Stomach (tissue), 9 donors: Measurements from ENCODE around the gene CMIP. TPM values are rescaled to one million over a fixed set of nuclear protein-coding genes. Genes with fewer than 3 reads are reported as not detected.

Source experiments
- DNase-seq, 2 donors: peaks; one replicate each; pipeline versions ENCODE4 v3.0.0 to v3.0.0-alpha.2; 2013 to 2019
- H3K27ac ChIP-seq, 5 donors: fragments of 200-600 bp in 4 of 5; sonication (generic) in 4 of 5; one replicate each; pipeline ENCODE4 v1.5.1; 2013 to 2019; ENCODE audit warnings: mild to moderate bottlenecking in 1 of 5, moderate library complexity in 1 of 5
- H3K27me3 ChIP-seq, 3 donors: fragments of 200-600 bp; sonication (generic); one replicate each; pipeline ENCODE4 v1.5.1; 2017 to 2019; ENCODE audit warnings: mixed run types in 1 of 3
- H3K36me3 ChIP-seq, 4 donors: fragments of 200-600 bp; sonication (generic); 1 replicate in 3 of 4; 2 replicates in 1 of 4; pipeline ENCODE4 v1.5.1; 2016 to 2019
- H3K4me1 ChIP-seq, 4 donors: fragments of 200-600 bp; sonication (generic); one replicate each; pipeline ENCODE4 v1.5.1; 2016 to 2019
- H3K4me3 ChIP-seq, 4 donors: fragments of 200-600 bp; sonication (generic) in 3 of 4; one replicate each; pipeline ENCODE4 v1.5.1; 2016 to 2019; ENCODE audit warnings: mild to moderate bottlenecking in 1 of 4
- H3K9me3 ChIP-seq, 4 donors: fragments of 200-600 bp; sonication (generic); one replicate each; pipeline ENCODE4 v1.5.1; 2016 to 2019
- CTCF ChIP-seq, 7 experiments: fragments of 450-650 bp in 4 of 7; fragments of 200-600 bp in 3 of 7; sonication (generic) in 3 of 7; IDR thresholded peaks; one replicate each; pipeline ENCODE4 v1.5.1; 2016 to 2019; ENCODE audit warnings: antibody characterized with exemption in 7 of 7, control low read depth in 2 of 7, mild to moderate bottlenecking in 1 of 7
- EP300 ChIP-seq: sonication (generic); formaldehyde crosslinking; IDR thresholded peaks from one replicate; pipeline ENCODE4 v1.6.1; 2017; ENCODE audit warnings: antibody characterized with exemption
- POLR2A ChIP-seq, 4 donors: fragments of 450-650 bp; IDR thresholded peaks; one replicate each; pipeline ENCODE4 v1.6.1; 2016; ENCODE audit warnings: antibody characterized with exemption in 4 of 4, control low read depth in 2 of 4, mild to moderate bottlenecking in 1 of 4, moderate library complexity in 1 of 4
- POLR2AphosphoS5 ChIP-seq, 3 donors: sonication (generic); formaldehyde crosslinking; IDR thresholded peaks; one replicate each; pipeline ENCODE4 v1.6.1; 2016; ENCODE audit warnings: antibody characterized with exemption in 3 of 3
- WGBS, 5 donors: extraction: QIAGEN DNeasy Blood & Tissue Kit in 3 of 5; methylation state at CpG; one replicate each; pipeline versions ENCODE4 v1.1.5 to v1.1.7; 2013 to 2018; 5-methylcytosine and 5-hydroxymethylcytosine counted together
- intact Hi-C: fragments of 100-400 bp; cut with DNase I; formaldehyde crosslinking; loops from one replicate; pipeline ENCODE4 v1.15.1; 2023; ENCODE audit warnings: low total_unique reads
- polyA plus RNA-seq, 3 donors: library from polyadenylated mRNA; stranded (reverse); fragments of 200-250 nt; gene quantifications; one replicate each; pipeline ENCODE4 v1.2.3, GENCODE V29; 2013
- total RNA-seq, 5 donors: library from RNA; depleted of rRNA; stranded (reverse); fragments of >200 nt; gene quantifications; one replicate each; pipeline versions ENCODE4 v1.1.0 to v1.2.3, GENCODE V29; 2014 to 2016
- donor health status: healthy with polysubstance abuse.
- donor health status: Bipolar disorder and iron deficiency.
- donor health status: healthy.

CMIP gene
- total and polyA plus RNA-seq, 8 donors, result 11.1 to 71.0 (median 31.2) TPM

- peak overlapping the region in 4 of 5 donors; percentile 79 to 88 (median 83) for H3K27ac ChIP-seq
- peaks cover 10 to 58% (median 38%) of the 10 kb centered on the region in 4 donors for H3K4me1 ChIP-seq
- TF ChIP-seq EP300 (no peak), POLR2AphosphoS5 (IDR thresholded peaks at IDR 0.05) (no peak), CTCF (IDR thresholded peaks at IDR 0.05) (no peak), POLR2A (IDR thresholded peaks at IDR 0.05) (no peak)
- 75 to 90% (median 81%) methylated on average over 14 of the region's 14 CpGs for WGBS, 5 donors
- H3K4me3 ChIP-seq, result no peak overlapping the region
- no peaks in the 10 kb centered on the region for H3K9me3 ChIP-seq
- H3K27me3 ChIP-seq, result no peaks in the 10 kb centered on the region
- no peak for DNase-seq
- peaks cover 2 to 91% (median 63%) of the 10 kb centered on the region in 4 donors for H3K36me3 ChIP-seq
- intact Hi-C loops, result no loop called here
Measured at GRCh38 chr16:81655469-81656162, 211.0 kb downstream of the CMIP start.

GRCh38 chr16:81657224-81657623 lies 212.6 kb downstream of the CMIP start:
- 64 to 85% (median 80%) methylated on average over 8 of the region's 8 CpGs for WGBS, 5 donors
- Histone ChIP-seq H3K4me1 (peaks cover 10 to 50% (median 29%) of the 10 kb centered on the region in 4 donors), H3K27me3 (no peaks in the 10 kb centered on the region), H3K9me3 (no peaks in the 10 kb centered on the region), H3K4me3 (no peak overlapping the region), H3K36me3 (peaks cover 16 to 95% (median 76%) of the 10 kb centered on the region in 4 donors), H3K27ac (peak overlapping the region in 4 of 5 donors; percentile 79 to 88 (median 83))
- peak in 1 of 2 donors; percentile 46 for DNase-seq
- intact Hi-C loops, result no loop called here
- TF ChIP-seq POLR2AphosphoS5 (IDR thresholded peaks at IDR 0.05) (peak in 2 of 3 donors; percentile 12 to 14), POLR2A (IDR thresholded peaks at IDR 0.05) (no peak)

- H3K36me3 ChIP-seq, result peaks cover 22 to 95% (median 76%) of the 10 kb centered on the region in 4 donors
- no peaks in the 10 kb centered on the region for H3K9me3 ChIP-seq
- H3K4me1 ChIP-seq, result peaks cover 10 to 45% (median 27%) of the 10 kb centered on the region in 4 donors
- WGBS, 5 donors, result 70 to 89% (median 86%) methylated on average over 13 of the region's 13 CpGs
- peak overlapping the region in 4 of 5 donors; percentile 79 to 88 (median 83) for H3K27ac ChIP-seq
- intact Hi-C loops, result no loop called here
- H3K27me3 ChIP-seq, result no peaks in the 10 kb centered on the region
- H3K4me3 ChIP-seq, result no peak overlapping the region
- peak in 1 of 2 donors; percentile 45 for DNase-seq
- TF ChIP-seq POLR2AphosphoS5 (IDR thresholded peaks at IDR 0.05), result peak in 1 of 3 donors; percentile 32
- no peak for TF ChIP-seq CTCF (IDR thresholded peaks at IDR 0.05)
- TF ChIP-seq EP300, result peak; percentile 19
- TF ChIP-seq POLR2A (IDR thresholded peaks at IDR 0.05), result no peak
Measured at GRCh38 chr16:81657781-81658180, 213.2 kb downstream of the CMIP start.

- peak overlapping the region in 3 of 5 donors; percentile 79 to 88 (median 84) for H3K27ac ChIP-seq
- 90 to 97% (median 92%) methylated on average over 4 of the region's 4 CpGs for WGBS, 5 donors
- no peak overlapping the region for H3K4me3 ChIP-seq
- TF ChIP-seq EP300 (no peak), POLR2A (IDR thresholded peaks at IDR 0.05) (no peak), CTCF (IDR thresholded peaks at IDR 0.05) (no peak), POLR2AphosphoS5 (IDR thresholded peaks at IDR 0.05) (no peak)
- H3K36me3 ChIP-seq, result peaks cover 24 to 95% (median 76%) of the 10 kb centered on the region in 4 donors
- intact Hi-C loops, result no loop called here
- peaks cover 9 to 39% (median 24%) of the 10 kb centered on the region in 4 donors for H3K4me1 ChIP-seq
- no peaks in the 10 kb centered on the region for H3K27me3 ChIP-seq
- H3K9me3 ChIP-seq, result no peaks in the 10 kb centered on the region
- DNase-seq, result no peak
Measured at GRCh38 chr16:81658373-81658772, 213.8 kb downstream of the CMIP start.
